HEK293 (cell line): Measurements from ENCODE around the gene PDZD4.
A peak's percentile ranks its signal among the peaks of the same experiment; 100 is the strongest.

ENCODE experiments used
- AEBP2 ChIP-seq: fragments of 450-650 bp; formaldehyde crosslinking; IDR thresholded peaks from 2 replicates; pipeline ENCODE4 v1.5.1; 2016; ENCODE audit warnings: missing biosample characterization, missing genetic modification characterization, borderline replicate concordance
- ELK4 ChIP-seq: IDR thresholded peaks from 2 replicates; pipeline ENCODE4 v1.6.1; 2011; ENCODE audit warnings: mild to moderate bottlenecking, low read depth, low read length, borderline replicate concordance
- MYNN ChIP-seq: fragments of 450-650 bp; formaldehyde crosslinking; IDR thresholded peaks from 2 replicates; pipeline ENCODE4 v1.5.1; 2016; ENCODE audit warnings: missing biosample characterization, missing genetic modification characterization, borderline replicate concordance
- OSR2 ChIP-seq: fragments of 450-650 bp; formaldehyde crosslinking; IDR thresholded peaks from 2 replicates; pipeline ENCODE4 v1.5.1; 2016; ENCODE audit warnings: missing biosample characterization, missing genetic modification characterization
- OVOL3 ChIP-seq: fragments of 450-650 bp; formaldehyde crosslinking; IDR thresholded peaks from 2 replicates; pipeline ENCODE4 v1.5.1; 2016; ENCODE audit warnings: missing biosample characterization, missing genetic modification characterization
- PRDM2 ChIP-seq: fragments of 450-650 bp; formaldehyde crosslinking; IDR thresholded peaks from 2 replicates; pipeline ENCODE4 v1.5.1; 2016; ENCODE audit warnings: missing biosample characterization, missing genetic modification characterization, borderline replicate concordance
- SCRT2 ChIP-seq: fragments of 450-650 bp; formaldehyde crosslinking; IDR thresholded peaks from 2 replicates; pipeline ENCODE4 v1.5.1; 2016; ENCODE audit warnings: missing biosample characterization, missing genetic modification characterization
- ZBTB6 ChIP-seq: fragments of 450-650 bp; formaldehyde crosslinking; IDR thresholded peaks from 2 replicates; pipeline ENCODE4 v1.5.1; 2017; ENCODE audit warnings: missing biosample characterization, missing genetic modification characterization
- ZBTB8A ChIP-seq: fragments of 450-650 bp; formaldehyde crosslinking; IDR thresholded peaks from 2 replicates; pipeline ENCODE4 v1.5.1; 2016; ENCODE audit warnings: missing biosample characterization, missing genetic modification characterization
- ZFP3 ChIP-seq: fragments of 450-650 bp; formaldehyde crosslinking; IDR thresholded peaks from 2 replicates; pipeline ENCODE4 v1.5.1; 2016; ENCODE audit warnings: low read depth, missing biosample characterization, missing genetic modification characterization
- ZNF121 ChIP-seq: fragments of 450-650 bp; formaldehyde crosslinking; IDR thresholded peaks from 2 replicates; pipeline ENCODE4 v1.5.1; 2016; ENCODE audit warnings: missing biosample characterization, missing genetic modification characterization
- ZNF202 ChIP-seq: fragments of 450-650 bp; formaldehyde crosslinking; IDR thresholded peaks from 2 replicates; pipeline ENCODE4 v1.5.1; 2016; ENCODE audit warnings: missing biosample characterization, missing genetic modification characterization, borderline replicate concordance
- ZNF274 ChIP-seq, 2 experiments: fragments of 200-500 bp in 1 of 2; fragments of 450-650 bp in 1 of 2; sonication (Bioruptor generic) in 1 of 2; formaldehyde crosslinking in 1 of 2; IDR thresholded peaks; 2 replicates each; pipeline versions ENCODE4 v1.5.1 to v1.6.1; 2014 to 2016; ENCODE audit warnings: borderline replicate concordance in 1 of 2, inconsistent platforms in 1 of 2, low read length in 1 of 2, missing biosample characterization in 1 of 2, missing genetic modification characterization in 1 of 2
- ZNF280D ChIP-seq: fragments of 450-650 bp; formaldehyde crosslinking; IDR thresholded peaks from 2 replicates; pipeline ENCODE4 v1.5.1; 2016; ENCODE audit warnings: missing biosample characterization, missing genetic modification characterization
- ZNF426 ChIP-seq: fragments of 450-650 bp; formaldehyde crosslinking; IDR thresholded peaks from 2 replicates; pipeline ENCODE4 v1.5.1; 2017; ENCODE audit warnings: missing biosample characterization, missing genetic modification characterization, mild to moderate bottlenecking, inconsistent platforms, moderate library complexity
- ZNF488 ChIP-seq: fragments of 450-650 bp; formaldehyde crosslinking; IDR thresholded peaks from 2 replicates; pipeline ENCODE4 v1.5.1; 2016; ENCODE audit warnings: missing biosample characterization, missing genetic modification characterization
- ZNF514 ChIP-seq: fragments of 450-650 bp; formaldehyde crosslinking; IDR thresholded peaks from 2 replicates; pipeline ENCODE4 v1.5.1; 2016; ENCODE audit warnings: missing biosample characterization, missing genetic modification characterization
- ZNF558 ChIP-seq: fragments of 450-650 bp; formaldehyde crosslinking; IDR thresholded peaks from 2 replicates; pipeline ENCODE4 v1.5.1; 2016; ENCODE audit warnings: missing biosample characterization, missing genetic modification characterization
- ZNF596 ChIP-seq: fragments of 450-650 bp; IDR thresholded peaks from 2 replicates; pipeline ENCODE4 v1.5.0; 2018; ENCODE audit warnings: missing biosample characterization, mild to moderate bottlenecking, missing genetic modification characterization, moderate library complexity
- ZNF623 ChIP-seq: fragments of 450-650 bp; formaldehyde crosslinking; IDR thresholded peaks from 2 replicates; pipeline ENCODE4 v1.5.1; 2016; ENCODE audit warnings: missing biosample characterization, missing genetic modification characterization
- ZNF654 ChIP-seq: fragments of 450-650 bp; formaldehyde crosslinking; IDR thresholded peaks from 2 replicates; pipeline ENCODE4 v1.5.1; 2016; ENCODE audit warnings: low read depth, missing biosample characterization, missing genetic modification characterization
- ZNF704 ChIP-seq: fragments of 450-650 bp; formaldehyde crosslinking; IDR thresholded peaks from 2 replicates; pipeline ENCODE4 v1.5.1; 2016; ENCODE audit warnings: missing biosample characterization, missing genetic modification characterization
- ZNF792 ChIP-seq: fragments of 450-650 bp; formaldehyde crosslinking; IDR thresholded peaks from 2 replicates; pipeline ENCODE4 v1.5.1; 2016; ENCODE audit warnings: missing biosample characterization, missing genetic modification characterization
- ZSCAN16 ChIP-seq: fragments of 450-650 bp; formaldehyde crosslinking; IDR thresholded peaks from 2 replicates; pipeline ENCODE4 v1.5.1; 2016; ENCODE audit warnings: missing biosample characterization, missing genetic modification characterization

Gene PDZD4

GRCh38 chrX:153766098-153766817 is 64.1 kb downstream of the PDZD4 start (continued):
- TF ChIP-seq ELK4 (no peak), ZBTB6 (tag by site-specific recombination) (no peak), ZSCAN16 (tag by site-specific recombination) (no peak), ZNF121 (tag by site-specific recombination) (no peak), SCRT2 (tag by site-specific recombination) (no peak), MYNN (no peak), ZNF654 (tag by site-specific recombination) (no peak), ZNF426 (no peak), AEBP2 (tag by site-specific recombination) (no peak), ZNF274 (IDR thresholded peaks at IDR 0.05; ENCODE audit: low read length) (no peak), ZNF274 (tag by site-specific recombination; IDR thresholded peaks at IDR 0.05; ENCODE audit: borderline replicate concordance) (no peak), ZNF704 (tag by site-specific recombination) (no peak), OVOL3 (tag by site-specific recombination) (no peak), ZNF202 (no peak), ZFP3 (no peak), ZNF596 (tag by site-specific recombination) (no peak), ZNF558 (tag by site-specific recombination) (no peak), ZNF488 (tag by site-specific recombination) (no peak), ZNF792 (tag by site-specific recombination) (no peak), ZNF514 (tag by site-specific recombination) (no peak), PRDM2 (no peak), OSR2 (no peak), ZNF280D (tag by site-specific recombination) (no peak), ZBTB8A (tag by site-specific recombination) (0 out of 2 replicates have a peak, but pooled peaks have one; percentile 42), ZNF623 (no peak)
